GM19043 (cell line): ENCODE measurements around the gene LRRN1.
A peak's percentile ranks its signal among the peaks of the same experiment; 100 is the strongest.
"Not testable (repeated sequence)": the region's sequence is repeated elsewhere in the genome, so short reads cannot be mapped to it uniquely, and the experiment has no call there.

Source experiments
- ATAC-seq: cut with Tn5 transposase; IDR thresholded peaks from one replicate; pipeline ENCODE4 v1.9.1; 2021; ENCODE audit warnings: low read depth; ENCODE audit not compliant: unreplicated experiment

Gene LRRN1

DNA sequence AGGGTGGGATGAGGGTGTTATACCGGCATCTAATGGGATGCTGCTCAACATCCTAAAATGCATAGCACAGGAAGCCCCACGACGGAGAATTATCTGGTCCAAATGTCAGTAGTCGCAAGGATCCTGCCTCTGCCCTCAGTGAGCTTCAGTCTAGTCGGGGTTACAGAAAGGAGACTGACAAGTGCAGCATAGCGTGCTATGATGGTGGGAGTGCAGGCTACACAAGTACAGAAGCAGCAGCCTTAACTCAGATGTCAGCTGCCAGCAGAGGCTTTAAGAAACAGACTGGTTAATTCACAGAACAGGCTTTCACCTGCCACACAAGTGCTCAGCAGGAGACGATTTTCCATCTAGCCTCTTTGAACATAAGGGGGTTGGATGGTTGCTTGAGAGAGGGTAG, 6.9 kb downstream of the LRRN1 start:
- ATAC-seq, result no peak

DNA sequence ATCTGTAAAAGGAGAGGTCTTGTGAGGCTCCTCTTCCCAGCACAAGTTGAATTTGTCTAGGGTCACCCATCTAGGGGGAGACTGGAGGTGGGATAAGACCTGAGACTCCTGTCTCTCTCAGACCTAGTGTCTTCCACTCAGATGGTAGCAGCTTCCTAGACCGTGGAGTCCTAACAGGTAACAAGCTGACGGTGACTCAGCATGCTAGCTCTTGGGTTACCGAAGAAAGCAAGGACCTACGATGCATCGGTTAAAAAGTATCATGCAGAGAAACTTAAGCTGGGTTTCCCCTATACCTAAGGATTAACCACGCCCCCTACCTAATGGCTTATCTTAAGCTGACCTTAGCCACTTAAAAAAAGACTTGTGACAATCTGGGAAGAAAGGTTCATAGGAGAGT, 7.6 kb downstream of the LRRN1 start:
- ATAC-seq, result no peak

DNA sequence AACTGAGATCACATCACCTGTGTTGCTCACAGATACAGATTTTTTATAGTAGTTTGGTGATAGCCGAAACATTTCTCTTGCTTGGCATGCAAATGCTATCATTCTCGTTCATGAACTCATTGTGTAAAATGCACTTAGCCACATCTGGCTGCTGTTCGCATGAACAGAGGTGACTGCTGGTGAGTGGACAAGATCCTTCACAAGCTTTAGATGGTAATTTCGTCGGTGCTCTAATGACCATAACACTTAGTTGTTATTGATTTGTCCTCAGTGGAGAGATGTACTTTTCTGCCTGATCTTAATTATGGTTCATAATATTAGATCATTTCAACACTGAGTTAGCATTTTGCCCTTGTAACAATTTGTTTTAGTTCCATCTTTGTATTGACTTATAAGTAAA, 13.8 kb downstream of the LRRN1 start:
- ATAC-seq, result no peak

DNA sequence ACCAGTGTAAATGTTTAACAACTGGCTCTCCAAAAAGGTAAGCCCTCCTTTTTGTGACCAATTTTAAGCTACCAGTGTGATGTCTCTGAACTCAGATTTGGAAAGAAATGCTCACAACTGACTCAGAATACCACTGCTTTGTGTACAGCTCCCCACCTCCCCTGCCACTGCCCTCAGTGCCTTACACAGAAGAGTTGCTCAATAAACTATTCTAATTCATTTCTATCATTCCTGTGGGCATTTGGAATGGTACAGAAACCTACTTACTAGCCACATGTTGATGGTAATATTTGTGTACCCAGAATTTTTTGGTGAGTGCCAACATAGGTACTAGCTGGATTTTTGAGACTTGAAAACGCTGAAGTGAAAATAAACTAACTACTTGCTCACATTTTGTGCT, 16.0 kb downstream of the LRRN1 start:
- ATAC-seq, result no peak

DNA sequence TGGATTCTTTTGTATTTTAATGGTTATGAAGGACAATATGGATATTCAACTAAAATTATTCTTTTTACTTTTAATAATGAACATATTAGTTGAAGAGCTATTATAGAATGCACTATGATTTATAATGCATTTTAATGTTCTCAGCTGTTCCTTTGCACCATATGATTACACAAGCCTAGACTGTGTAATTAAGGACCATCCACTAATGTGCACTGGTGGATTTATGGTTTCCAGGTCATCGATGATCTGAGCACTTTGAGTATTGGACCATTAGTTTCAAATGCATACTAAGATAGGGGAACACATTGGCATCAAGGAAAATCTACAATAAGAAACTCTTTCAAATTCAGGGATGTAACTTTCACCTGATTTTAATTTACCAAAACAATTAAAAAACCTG, 16.8 kb downstream of the LRRN1 start:
- no peak for ATAC-seq

DNA sequence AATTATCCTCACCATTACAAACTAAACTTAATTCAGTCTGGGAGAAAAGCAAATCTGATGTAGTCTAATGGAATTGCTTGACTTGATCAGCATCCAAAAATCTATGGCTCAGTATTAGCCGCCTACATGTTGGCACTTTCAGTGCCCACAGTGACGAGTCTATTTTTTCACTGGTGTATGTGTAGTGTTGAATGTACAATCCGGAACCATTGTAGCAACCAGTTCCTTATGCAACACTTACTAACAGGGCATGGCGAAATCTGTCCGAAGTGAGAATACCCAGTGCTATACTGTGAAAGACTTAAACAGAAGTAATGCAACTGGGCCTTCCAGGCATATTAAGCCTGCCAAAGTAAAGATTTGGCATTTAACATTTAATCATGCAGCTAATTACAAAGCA, 18.6 kb downstream of the LRRN1 start:
- no peak for ATAC-seq

DNA sequence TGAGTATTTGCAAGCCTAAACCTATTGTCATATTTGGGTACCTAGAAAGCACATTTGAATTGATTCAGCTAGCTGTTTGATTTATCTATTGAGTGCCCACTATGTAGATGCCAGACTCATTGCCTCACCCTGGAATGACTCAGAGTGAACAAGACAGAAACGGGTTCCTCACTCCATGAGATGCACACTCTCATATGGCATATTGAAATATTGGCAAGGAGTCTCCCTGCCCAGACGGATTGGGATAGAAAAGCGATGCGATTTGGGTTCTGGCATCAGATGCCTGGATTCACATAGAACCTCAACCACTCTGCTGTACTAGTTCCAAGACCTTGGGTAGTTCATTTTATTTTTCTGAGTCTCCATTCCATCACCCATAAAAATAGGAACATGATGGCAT, 22.5 kb downstream of the LRRN1 start:
- ATAC-seq, result no peak

DNA sequence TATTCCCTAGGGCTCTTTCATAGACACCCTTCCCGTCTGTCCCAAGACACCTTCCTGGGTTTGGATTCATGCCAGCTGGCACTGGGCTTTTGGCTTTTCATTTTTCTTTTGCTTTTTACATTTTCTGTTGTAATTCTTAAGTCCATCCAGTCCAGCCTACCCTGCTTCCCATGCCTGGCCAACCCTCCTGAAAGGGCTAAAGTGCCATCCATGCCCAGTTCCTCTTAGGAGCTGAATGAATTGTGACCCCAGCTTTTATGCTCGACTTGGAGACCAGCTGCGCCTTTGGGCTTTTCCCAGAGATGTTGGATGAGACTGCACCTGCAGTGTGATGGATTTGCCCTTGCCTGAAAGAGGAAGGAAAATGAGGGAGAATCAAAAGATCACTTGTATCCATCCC, 25.8 kb downstream of the LRRN1 start:
- no peak for ATAC-seq

DNA sequence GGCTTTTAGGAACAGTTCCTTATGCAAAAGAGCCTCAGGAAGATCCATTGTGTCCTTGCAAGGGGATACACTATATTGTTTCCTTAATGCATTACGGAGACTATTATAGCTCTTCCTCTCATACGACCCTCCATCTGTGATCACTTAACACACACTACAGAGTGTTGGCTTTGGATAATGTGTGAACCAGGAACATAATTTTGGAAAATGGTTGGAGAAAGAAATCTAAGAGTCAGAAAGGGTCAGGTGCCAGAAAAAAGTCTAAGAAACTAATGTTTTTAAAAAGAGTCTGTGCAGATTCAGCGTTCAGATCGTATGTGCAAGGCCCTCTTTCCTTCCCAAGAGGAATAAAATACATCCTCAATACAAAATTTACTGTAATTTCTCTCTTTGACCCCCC, 27.3 kb downstream of the LRRN1 start:
- ATAC-seq, result no peak

DNA sequence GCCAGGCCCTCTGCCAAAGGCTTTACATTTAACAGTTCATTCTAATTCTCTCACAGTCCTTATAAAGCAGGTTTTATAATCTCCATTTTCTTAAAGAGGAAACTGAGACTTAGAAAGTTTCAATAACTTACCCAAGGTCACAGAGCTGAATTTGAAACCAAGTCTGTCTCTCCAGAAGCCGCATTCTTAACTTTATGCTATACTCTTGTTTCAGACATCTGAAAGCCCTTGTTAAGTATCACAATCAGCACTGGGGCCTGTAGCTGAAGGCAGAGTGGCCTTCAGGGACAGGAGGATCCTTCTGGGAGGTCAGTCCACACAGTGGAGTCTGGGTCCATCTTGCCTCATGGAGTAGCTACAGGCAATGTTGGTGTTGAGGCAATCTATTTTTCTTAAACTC, 27.9 kb downstream of the LRRN1 start:
- no peak for ATAC-seq

DNA sequence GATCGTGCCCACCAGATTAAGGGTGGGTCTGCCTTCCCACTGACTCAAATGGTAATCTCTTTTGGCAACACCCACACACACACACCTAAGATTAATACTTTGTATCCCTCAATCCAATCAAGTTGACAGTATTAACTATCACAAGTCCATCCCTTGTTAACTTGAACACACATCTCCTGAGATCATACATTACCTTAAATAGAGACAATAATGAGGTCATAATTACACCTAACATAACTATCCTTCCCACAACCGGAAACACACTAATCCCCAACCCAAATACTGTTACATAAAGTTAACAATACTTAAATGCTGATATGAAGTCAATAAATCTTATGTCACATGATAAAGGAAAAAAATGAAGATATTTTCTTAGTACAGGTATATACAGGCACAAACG, 29.2 kb downstream of the LRRN1 start:
- not testable (repeated sequence) for ATAC-seq

DNA sequence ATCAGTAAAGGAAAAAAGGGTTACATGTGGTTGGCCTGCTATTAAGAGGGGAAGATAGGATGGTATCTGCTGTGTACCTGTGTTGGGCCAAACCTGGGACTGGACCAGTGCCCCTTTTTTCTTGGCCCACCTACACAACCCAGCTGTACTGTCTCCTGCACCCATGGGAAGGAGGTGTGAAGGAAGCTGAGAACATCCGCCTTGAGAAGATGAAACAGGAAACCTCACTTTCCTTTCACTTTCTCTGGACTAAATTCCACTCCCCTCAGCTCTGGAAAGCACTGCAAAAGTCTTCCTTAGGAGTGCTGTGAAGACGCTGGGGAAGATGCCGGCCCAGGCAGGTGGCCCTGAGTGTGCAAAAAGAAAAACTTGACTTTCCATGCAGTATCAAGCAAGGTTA, 37.6 kb downstream of the LRRN1 start:
- ATAC-seq, result no peak

DNA sequence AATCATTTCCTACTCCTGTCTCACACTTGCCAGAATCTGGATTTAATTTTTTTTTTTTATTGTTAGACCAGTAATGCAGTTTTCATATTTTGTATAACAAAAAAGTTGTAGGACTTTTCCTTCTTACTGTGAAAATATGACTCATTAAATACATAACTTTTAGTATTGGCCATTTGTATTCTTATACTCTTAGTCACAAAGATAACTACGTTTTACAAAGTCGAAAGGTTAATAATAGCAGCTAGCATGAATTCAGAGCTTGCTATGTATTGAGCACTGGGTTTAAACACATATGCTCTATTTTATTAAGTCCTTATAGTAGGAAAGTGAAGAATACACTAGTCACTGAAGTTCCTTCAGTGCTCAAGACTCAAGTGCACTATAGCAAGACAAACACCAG, 43.1 kb downstream of the LRRN1 start:
- no peak for ATAC-seq

DNA sequence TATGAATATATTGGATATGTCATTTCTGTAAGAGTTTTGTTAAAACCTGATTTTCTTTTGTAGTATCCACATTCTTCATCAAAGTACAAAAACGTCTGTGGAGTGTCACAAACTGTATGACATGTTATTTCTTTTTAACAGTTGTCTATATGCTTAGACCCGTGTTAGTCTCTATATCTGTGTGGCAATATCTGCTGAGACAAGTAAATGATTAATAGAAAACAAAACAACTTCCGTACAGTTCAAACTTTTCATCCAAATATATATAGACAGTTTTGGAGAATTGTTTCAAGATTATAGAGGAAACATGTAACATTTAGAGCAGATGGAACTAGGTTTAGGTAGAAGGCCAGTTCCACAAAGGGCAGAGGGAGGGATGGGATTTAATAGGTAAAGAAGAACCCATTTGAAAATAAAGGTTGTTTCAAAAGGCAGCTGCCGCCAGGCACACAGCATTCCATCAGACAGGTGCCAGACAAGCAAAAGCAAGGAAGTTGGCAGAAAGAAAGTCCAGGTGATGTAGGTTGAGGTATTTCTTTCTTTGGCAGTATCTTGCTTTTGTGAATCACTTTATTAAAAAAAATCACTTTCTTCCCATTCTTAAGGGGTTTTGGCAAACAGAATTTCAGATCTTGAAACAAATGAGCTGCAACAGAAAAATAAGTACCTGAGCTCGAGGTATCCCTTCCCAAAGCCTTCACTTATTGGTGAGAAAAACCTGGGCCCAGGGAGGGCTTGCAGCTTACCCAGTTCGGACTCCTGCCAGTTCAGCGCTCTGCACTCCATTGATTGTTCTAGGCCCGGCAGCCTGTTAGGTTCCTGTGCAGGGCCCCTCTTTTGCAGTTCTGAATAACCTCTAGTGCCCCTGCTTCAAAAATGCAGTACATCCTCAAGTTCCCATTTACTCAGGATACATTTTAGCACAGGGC, 49.0 kb downstream of the LRRN1 start:
- ATAC-seq, result no peak

DNA sequence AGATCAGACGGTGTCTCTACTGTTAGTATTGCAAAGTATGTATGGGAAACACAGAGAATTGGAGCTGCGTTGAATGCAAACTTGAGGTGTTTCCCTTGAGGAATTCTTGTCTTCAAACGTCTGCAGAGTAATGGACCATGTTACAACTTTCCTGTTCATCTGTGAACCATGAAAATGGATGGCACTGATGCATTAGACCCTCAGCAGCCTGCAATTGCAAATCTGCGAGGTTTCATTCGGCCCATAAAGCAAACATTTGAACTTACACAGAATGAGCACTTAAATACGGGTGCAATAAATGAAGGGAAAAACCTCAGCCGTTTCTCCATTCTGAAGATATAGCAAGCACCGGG, 49.7 kb downstream of the LRRN1 start:
- no peak for ATAC-seq

DNA sequence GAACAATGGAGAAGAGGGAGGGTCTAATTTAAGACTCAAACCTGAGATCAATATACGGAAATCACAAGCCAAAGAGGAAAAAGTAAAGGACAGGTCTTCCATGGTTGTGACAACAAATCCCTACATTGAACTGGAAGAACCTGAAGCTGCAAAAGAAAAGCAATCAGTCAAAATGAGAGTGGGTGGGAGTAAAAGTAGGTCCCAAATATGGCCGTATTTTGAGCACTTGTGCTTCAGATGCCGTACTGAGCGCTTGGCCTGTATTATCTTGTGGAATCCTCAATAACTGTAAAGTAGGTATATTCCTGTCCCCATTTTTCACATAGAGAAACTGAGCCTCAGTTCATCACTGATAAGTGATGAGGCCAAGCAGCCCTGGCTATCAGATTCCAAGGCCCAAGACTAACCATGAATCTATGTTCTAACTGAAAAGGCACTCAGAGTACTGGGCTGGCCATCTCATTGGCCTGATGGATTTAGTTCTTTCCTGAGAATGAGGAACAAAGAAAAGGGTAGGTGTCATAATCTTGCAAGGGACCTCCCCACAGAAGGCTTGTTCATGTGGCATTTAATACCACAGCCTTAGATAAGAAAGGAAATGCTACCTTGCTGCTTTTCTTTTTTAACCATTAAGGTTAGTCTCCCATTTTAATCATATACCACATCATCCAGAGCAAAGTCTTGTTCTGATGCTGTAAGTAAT, 52.5 kb downstream of the LRRN1 start:
- peak; percentile 87 for ATAC-seq

DNA sequence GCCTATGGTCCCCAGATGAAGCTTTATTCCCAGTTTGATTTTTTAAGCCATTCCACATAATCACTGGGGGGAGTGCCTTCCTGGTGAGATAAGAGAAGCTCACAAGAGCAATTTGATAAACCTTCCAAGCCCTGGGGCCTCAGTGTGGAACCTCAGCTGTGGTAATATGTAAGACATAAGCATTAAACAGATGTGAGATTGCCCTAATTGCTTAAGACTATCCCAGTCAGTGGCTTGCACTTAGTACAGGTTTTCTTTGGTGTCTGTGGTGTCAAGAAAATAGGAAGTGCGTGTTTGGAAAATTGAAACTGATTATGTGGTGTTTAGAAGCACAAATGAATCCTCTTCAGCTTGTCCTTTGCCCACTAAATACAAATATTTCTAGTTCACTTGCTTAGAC, 54.3 kb downstream of the LRRN1 start:
- no peak for ATAC-seq

DNA sequence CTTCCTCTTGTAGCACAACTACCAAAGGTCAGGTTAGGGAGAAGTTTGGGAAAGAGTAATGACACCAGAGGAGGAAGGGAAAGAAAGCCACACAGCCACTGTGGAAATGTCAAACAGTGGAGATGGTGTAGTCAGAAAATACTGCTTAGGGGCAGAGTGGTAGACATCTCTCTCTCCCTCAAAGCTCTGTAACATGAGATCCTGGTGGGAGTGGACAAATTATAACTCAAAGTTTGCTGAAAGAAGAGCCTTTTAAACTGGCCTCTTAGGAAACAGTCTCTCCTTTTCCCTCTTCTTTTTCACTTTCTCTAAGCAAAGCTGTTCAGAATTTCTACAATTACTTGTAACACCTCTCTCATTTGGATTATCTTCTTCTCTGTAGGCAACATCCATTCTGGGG, 55.8 kb downstream of the LRRN1 start:
- ATAC-seq, result no peak

DNA sequence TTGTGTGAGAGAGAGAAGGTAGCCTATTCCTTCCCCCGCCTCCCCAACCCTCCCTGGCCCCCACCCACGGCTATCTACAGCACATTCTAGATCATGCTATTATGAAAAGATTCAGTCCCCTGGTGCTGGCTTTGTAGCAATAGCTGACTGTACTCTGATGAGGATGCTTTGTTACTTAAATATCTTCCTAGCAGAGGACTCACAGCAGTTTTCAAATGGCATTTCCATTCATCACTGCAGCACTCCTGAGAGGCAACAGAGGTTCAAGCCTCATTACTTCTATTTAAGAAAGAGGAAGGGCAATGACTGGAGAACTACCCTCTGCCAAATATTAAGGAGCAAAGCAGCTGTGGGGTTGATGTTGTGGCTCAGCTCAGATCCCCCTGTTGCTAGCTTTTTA, 61.0 kb downstream of the LRRN1 start:
- ATAC-seq, result no peak

DNA sequence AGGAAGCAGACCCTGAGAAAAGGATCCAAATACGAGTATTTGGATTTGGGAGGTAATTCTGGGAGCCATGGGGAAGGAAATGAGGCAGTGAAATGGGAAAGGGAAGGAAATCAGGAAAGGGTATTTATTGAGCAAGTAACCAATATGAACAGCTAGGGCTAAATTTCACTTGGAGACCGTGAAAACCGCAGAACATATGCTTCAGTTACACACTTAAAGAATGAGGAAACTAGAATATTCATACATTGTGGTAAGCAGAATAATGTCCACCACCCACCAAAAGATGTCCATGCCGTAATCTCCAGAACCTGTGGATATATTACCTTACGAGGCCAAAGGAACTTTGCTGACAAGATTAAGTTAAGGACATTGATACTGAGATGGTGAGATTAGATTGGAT, 63.3 kb downstream of the LRRN1 start:
- no peak for ATAC-seq

DNA sequence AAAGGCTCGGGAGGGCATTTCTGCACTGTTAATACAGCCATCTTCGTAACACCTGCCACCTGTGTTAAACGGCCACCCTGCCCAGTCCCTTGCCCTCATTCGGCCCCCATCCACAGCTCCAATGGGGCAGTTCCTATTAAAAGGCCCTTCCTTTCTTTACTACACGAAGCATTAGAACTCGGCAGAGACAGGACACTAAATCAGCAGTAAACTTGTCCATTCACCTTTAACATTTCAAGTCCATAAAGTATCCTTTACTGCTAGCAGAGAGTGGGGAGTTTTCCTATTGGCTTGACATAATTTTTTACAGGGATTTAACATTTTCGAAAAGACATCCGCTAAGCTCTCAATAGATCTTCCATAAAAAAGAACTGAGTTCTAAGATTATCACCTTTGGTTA, 76.3 kb downstream of the LRRN1 start:
- no peak for ATAC-seq

DNA sequence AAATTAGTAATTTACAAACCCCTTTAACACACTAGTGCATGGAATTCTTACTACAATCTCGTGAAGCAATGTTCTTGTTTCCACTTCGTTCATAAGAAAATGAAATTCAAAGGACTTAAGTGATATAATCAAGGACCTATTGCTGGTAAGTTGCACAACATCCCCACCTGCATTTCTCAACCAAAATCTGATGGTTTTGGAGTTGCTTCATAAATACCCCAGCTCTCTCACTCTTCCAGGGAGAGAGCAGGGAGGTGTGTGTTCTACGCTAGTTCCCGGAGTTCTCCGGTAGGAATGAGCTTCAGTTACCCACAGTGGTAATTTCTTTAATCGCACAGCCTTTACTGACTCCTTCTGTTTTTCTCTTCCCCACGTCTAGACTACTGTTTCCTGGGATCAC, 81.8 kb downstream of the LRRN1 start:
- no peak for ATAC-seq
